ENCODE results near the gene VWA8.
"Not testable (repeated sequence)": the region's sequence is repeated elsewhere in the genome, so short reads cannot be mapped to it uniquely, and the experiment has no call there.

VWA8 gene

GRCh38 chr13:41809962-41810361 is 150.9 kb downstream of the VWA8 start:
- Histone ChIP-seq H3K4me3 (ENCODE audit: low read depth, low read length) (no peak overlapping the region), H3K9me3 (ENCODE audit: control insufficient read depth, insufficient read depth, low read length) (no peaks in the 10 kb centered on the region), H3K9ac (ENCODE audit: low read depth, low read length) (no peak overlapping the region), H3K36me3 (ENCODE audit: control insufficient read depth, insufficient read depth, low read length) (peaks cover 14% of the 10 kb centered on the region), H3K4me1 (ENCODE audit: control insufficient read depth, insufficient read depth, low read length) (no peaks in the 10 kb centered on the region), H3K27ac (ENCODE audit: low read depth, low read length) (no peak overlapping the region), H3K27me3 (ENCODE audit: control insufficient read depth, insufficient read depth, low read length) (no peaks in the 10 kb centered on the region)

GRCh38 chr13:41803445-41803735 is 157.5 kb downstream of the VWA8 start:
- H3K4me1 ChIP-seq (ENCODE audit: control insufficient read depth, insufficient read depth, low read length); H3K27ac ChIP-seq (ENCODE audit: low read depth, low read length); H3K9me3 ChIP-seq (ENCODE audit: control insufficient read depth, insufficient read depth, low read length); H3K27me3 ChIP-seq (ENCODE audit: control insufficient read depth, insufficient read depth, low read length); H3K36me3 ChIP-seq (ENCODE audit: control insufficient read depth, insufficient read depth, low read length); H3K4me3 ChIP-seq (ENCODE audit: low read depth, low read length); H3K9ac ChIP-seq (ENCODE audit: low read depth, low read length): not testable (repeated sequence)

GRCh38 chr13:41802684-41803444 is 158.0 kb downstream of the VWA8 start:
- peaks cover 7% of the 10 kb centered on the region; the same call in 1 of the 2 replicates for H3K9me3 ChIP-seq (ENCODE audit: control insufficient read depth, insufficient read depth, low read length)
- no peaks in the 10 kb centered on the region; the same call in 1 of the 2 replicates for H3K36me3 ChIP-seq (ENCODE audit: control insufficient read depth, insufficient read depth, low read length)
- no peaks in the 10 kb centered on the region for H3K27me3 ChIP-seq (ENCODE audit: control insufficient read depth, insufficient read depth, low read length)
- no peak overlapping the region for H3K27ac ChIP-seq (ENCODE audit: low read depth, low read length)
- peaks cover 5% of the 10 kb centered on the region; the same call in 1 of the 2 replicates for H3K4me1 ChIP-seq (ENCODE audit: control insufficient read depth, insufficient read depth, low read length)
- no peak overlapping the region for H3K9ac ChIP-seq (ENCODE audit: low read depth, low read length)
- H3K4me3 ChIP-seq (ENCODE audit: low read depth, low read length) = no peak overlapping the region

- Histone ChIP-seq H3K9ac (ENCODE audit: low read depth, low read length) (no peak overlapping the region), H3K4me3 (ENCODE audit: low read depth, low read length) (no peak overlapping the region), H3K36me3 (ENCODE audit: control insufficient read depth, insufficient read depth, low read length) (no peaks in the 10 kb centered on the region), H3K27ac (ENCODE audit: low read depth, low read length) (peak overlapping the region; percentile 5), H3K4me1 (ENCODE audit: control insufficient read depth, insufficient read depth, low read length) (peaks cover 5% of the 10 kb centered on the region; the same call in 1 of the 2 replicates), H3K9me3 (ENCODE audit: control insufficient read depth, insufficient read depth, low read length) (peaks cover 7% of the 10 kb centered on the region; the same call in 1 of the 2 replicates), H3K27me3 (ENCODE audit: control insufficient read depth, insufficient read depth, low read length) (no peaks in the 10 kb centered on the region)
Observed at GRCh38 chr13:41802043-41802683, 158.7 kb downstream of the VWA8 start.

GRCh38 chr13:41791056-41791455 is 169.9 kb downstream of the VWA8 start:
- Histone ChIP-seq H3K36me3 (ENCODE audit: control insufficient read depth, insufficient read depth, low read length) (no peaks in the 10 kb centered on the region), H3K27me3 (ENCODE audit: control insufficient read depth, insufficient read depth, low read length) (no peaks in the 10 kb centered on the region), H3K9me3 (ENCODE audit: control insufficient read depth, insufficient read depth, low read length) (no peaks in the 10 kb centered on the region), H3K9ac (ENCODE audit: low read depth, low read length) (no peak overlapping the region), H3K4me1 (ENCODE audit: control insufficient read depth, insufficient read depth, low read length) (no peaks in the 10 kb centered on the region), H3K4me3 (ENCODE audit: low read depth, low read length) (no peak overlapping the region), H3K27ac (ENCODE audit: low read depth, low read length) (no peak overlapping the region)

- Histone ChIP-seq H3K4me3 (ENCODE audit: low read depth, low read length) (no peak overlapping the region), H3K9me3 (ENCODE audit: control insufficient read depth, insufficient read depth, low read length) (no peaks in the 10 kb centered on the region), H3K36me3 (ENCODE audit: control insufficient read depth, insufficient read depth, low read length) (no peaks in the 10 kb centered on the region), H3K27me3 (ENCODE audit: control insufficient read depth, insufficient read depth, low read length) (no peaks in the 10 kb centered on the region), H3K9ac (ENCODE audit: low read depth, low read length) (no peak overlapping the region), H3K4me1 (ENCODE audit: control insufficient read depth, insufficient read depth, low read length) (no peaks in the 10 kb centered on the region), H3K27ac (ENCODE audit: low read depth, low read length) (no peak overlapping the region)
Observed at GRCh38 chr13:41788552-41788951, 172.4 kb downstream of the VWA8 start.

- Histone ChIP-seq H3K4me3 (ENCODE audit: low read depth, low read length) (no peak overlapping the region), H3K36me3 (ENCODE audit: control insufficient read depth, insufficient read depth, low read length) (no peaks in the 10 kb centered on the region), H3K9ac (ENCODE audit: low read depth, low read length) (no peak overlapping the region), H3K4me1 (ENCODE audit: control insufficient read depth, insufficient read depth, low read length) (peaks cover 4% of the 10 kb centered on the region; the same call in 1 of the 2 replicates), H3K27ac (ENCODE audit: low read depth, low read length) (no peak overlapping the region), H3K9me3 (ENCODE audit: control insufficient read depth, insufficient read depth, low read length) (no peaks in the 10 kb centered on the region), H3K27me3 (ENCODE audit: control insufficient read depth, insufficient read depth, low read length) (no peaks in the 10 kb centered on the region)
Observed at GRCh38 chr13:41785402-41786172, 175.3 kb downstream of the VWA8 start.

- Histone ChIP-seq H3K9me3 (ENCODE audit: control insufficient read depth, insufficient read depth, low read length) (no peaks in the 10 kb centered on the region), H3K27me3 (ENCODE audit: control insufficient read depth, insufficient read depth, low read length) (no peaks in the 10 kb centered on the region), H3K4me1 (ENCODE audit: control insufficient read depth, insufficient read depth, low read length) (peaks cover 4% of the 10 kb centered on the region; the same call in 1 of the 2 replicates), H3K27ac (ENCODE audit: low read depth, low read length) (no peak overlapping the region), H3K9ac (ENCODE audit: low read depth, low read length) (no peak overlapping the region), H3K36me3 (ENCODE audit: control insufficient read depth, insufficient read depth, low read length) (no peaks in the 10 kb centered on the region), H3K4me3 (ENCODE audit: low read depth, low read length) (no peak overlapping the region)
Observed at GRCh38 chr13:41782086-41782485, 178.8 kb downstream of the VWA8 start.

GRCh38 chr13:41780715-41781706 is 179.9 kb downstream of the VWA8 start:
- Histone ChIP-seq H3K4me1 (ENCODE audit: control insufficient read depth, insufficient read depth, low read length) (peaks cover 4% of the 10 kb centered on the region; the same call in 1 of the 2 replicates), H3K4me3 (ENCODE audit: low read depth, low read length) (no peak overlapping the region), H3K27me3 (ENCODE audit: control insufficient read depth, insufficient read depth, low read length) (no peaks in the 10 kb centered on the region), H3K9me3 (ENCODE audit: control insufficient read depth, insufficient read depth, low read length) (no peaks in the 10 kb centered on the region), H3K27ac (ENCODE audit: low read depth, low read length) (no peak overlapping the region), H3K36me3 (ENCODE audit: control insufficient read depth, insufficient read depth, low read length) (no peaks in the 10 kb centered on the region), H3K9ac (ENCODE audit: low read depth, low read length) (no peak overlapping the region)

- no peaks in the 10 kb centered on the region for H3K4me1 ChIP-seq (ENCODE audit: control insufficient read depth, insufficient read depth, low read length)
- H3K9me3 ChIP-seq (ENCODE audit: control insufficient read depth, insufficient read depth, low read length) = no peaks in the 10 kb centered on the region
Observed at GRCh38 chr13:41775251-41775650, 185.7 kb downstream of the VWA8 start.

More at GRCh38 chr13:41775251-41775650, 185.7 kb downstream of the VWA8 start:
- no peaks in the 10 kb centered on the region for H3K27me3 ChIP-seq (ENCODE audit: control insufficient read depth, insufficient read depth, low read length)
- no peak overlapping the region for H3K27ac ChIP-seq (ENCODE audit: low read depth, low read length)
- no peak overlapping the region for H3K9ac ChIP-seq (ENCODE audit: low read depth, low read length)
- H3K36me3 ChIP-seq (ENCODE audit: control insufficient read depth, insufficient read depth, low read length) = no peaks in the 10 kb centered on the region
- no peak overlapping the region for H3K4me3 ChIP-seq (ENCODE audit: low read depth, low read length)

Data from HUES48 (cell line).